GM19324 (cell line): ENCODE data around the gene KRTAP12-4.
"Not testable (repeated sequence)": the region's sequence is repeated elsewhere in the genome, so short reads cannot be mapped to it uniquely, and the experiment has no call there.

Experiments
- ATAC-seq: cut with Tn5 transposase; IDR thresholded peaks from one replicate; pipeline ENCODE4 v1.9.1; 2021; ENCODE audit warnings: mild to moderate bottlenecking, moderate library complexity; ENCODE audit not compliant: unreplicated experiment, low FRiP score

The KRTAP12-4 gene

DNA sequence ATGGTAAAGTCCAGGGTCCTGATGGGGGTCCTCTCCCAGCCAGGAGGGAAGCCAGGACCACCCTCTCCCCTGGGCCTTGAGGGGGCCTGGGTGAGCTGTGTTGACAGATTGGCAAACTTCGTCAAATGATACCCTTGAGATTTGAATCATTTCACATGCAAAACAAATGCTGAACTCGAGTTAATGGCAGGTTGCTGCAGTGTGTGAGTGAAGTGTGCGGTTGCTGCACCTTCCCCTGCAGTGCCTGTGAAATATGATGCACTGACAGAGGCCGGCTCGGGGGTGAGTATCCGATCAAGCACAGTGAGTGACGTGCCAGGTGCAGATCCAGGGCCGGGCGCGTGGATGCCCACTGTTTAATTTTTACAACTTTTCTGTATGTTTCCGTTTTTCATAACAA is 33.2 kb upstream of the KRTAP12-4 start:
- no peak for ATAC-seq

DNA sequence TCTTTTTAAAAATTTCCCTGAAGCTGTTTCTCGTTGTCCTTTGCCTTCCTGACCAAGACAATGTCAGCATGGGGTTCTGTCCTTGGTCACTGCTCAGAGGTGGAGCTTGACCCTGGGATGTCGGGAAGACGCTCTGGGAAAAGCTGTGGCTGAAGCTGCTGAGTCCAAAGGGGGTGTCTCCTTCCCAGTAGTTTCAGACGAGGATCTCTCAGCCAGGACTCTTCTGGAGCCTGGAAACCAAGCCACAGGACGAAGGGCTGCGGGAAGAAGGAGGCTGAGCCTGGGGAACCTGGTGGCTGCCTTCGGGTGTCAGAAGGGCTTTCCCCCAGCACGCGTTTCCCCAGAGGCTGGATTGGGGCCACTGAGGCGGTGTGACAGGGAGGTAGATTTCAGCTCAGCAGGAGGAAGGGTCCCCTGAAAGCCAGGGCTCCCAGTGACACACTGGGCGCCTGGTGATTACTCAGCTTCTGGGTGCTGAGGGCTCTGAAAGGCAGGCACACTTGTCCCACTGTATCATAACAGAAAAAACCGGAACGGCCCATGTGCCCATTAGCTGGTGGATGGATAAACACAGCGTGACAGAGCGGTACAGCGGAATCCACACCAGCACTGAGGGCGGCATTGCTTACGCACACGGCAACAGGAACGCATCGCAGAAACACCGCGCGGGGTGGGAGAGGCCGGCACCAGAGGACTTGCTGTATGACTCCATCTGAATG is 32.5 kb upstream of the KRTAP12-4 start:
- no peak for ATAC-seq

DNA sequence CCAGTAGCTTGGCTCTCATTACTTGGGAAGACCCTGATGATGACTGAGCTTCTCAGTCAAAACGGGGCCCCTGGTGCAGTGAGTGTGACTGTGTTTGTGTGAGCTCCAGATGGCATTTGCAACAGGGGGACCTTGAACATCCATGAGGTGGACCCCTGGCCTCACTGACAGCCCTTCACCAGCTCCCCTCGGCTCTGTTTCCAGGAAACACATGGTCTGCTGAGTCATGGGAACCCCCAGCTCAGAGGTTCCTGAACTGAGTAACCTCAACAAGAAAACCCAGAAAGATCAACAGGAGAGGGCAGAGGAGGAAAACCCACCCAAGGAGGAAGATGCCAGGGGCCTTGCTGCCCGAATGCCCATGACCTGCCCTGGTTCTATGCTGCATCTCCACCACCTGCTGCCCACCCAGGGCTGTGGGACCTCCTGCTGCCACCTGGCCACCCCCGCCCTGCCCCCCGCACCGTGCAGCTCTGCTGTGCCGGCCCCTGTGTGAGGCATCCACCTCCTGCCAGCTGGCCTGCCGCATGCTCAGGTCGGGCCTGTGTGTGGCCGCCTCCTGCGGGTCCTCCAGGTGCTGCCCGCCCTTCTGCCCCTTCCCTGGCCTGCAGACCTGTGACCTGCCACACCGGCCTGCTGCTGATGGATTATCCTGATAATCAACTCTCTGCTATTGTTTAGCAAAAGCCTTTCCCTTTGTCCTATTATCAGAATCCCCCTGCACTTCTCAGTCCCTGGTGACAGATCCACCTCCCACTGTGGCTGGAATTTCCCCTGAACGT is 31.7 kb upstream of the KRTAP12-4 start:
- no peak for ATAC-seq

DNA sequence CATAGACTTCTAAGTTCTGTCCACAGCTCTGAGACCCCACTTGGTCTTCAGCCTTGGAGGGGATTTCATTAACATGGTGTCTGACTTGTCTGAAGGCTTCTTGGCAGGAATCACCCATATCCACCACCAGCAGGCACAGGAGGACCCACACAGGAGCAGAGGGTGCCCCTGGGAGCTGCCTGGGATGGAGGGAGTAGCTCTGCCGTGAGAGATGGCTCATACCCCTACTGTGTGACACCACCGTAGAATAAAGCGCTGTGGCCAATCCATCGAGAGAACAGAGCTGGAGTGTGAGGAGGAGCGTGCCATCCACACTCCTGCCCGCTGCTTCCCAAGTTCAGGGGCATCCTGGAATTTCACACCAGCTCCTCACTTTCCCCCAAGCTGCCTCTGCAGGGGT is 30.6 kb upstream of the KRTAP12-4 start:
- not testable (repeated sequence) for ATAC-seq

DNA sequence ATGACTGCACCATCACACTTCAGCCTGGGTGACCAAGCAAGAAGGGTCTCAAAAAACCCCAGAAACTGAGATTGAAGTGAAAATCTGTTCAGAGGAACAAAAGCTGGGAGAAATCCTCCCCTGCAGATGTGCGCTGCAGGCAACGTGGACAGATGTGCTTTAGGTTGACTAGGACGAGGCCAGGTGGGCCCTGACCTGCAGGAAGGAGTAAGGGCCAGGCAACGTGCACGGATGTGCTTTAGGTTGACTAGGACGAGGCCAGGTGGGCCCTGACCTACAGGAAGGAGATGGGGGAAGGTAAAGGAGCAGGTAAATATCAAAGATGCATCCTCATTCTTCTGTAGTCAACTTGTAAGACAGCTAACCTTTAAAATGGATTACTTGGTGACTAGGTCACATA is 30.0 kb upstream of the KRTAP12-4 start:
- no peak for ATAC-seq

DNA sequence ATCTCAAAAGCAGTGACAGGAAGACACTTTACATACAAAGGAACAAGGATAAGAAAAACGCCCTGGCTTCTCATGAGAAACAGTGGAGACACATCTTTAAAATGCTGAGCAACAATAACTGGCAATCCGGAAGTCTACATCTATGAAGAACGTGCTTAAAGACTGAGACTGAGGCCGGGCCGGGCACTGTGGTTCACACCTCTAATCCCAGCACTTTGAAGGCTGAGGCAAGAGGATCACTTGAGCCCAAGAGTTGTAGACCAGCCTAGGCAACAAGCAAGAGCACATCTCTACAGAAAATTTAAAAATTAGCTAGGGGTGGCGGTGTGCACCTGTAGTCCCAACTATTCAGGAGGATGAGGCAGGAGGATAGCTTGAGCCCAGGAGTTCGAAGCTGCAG is 29.6 kb upstream of the KRTAP12-4 start:
- ATAC-seq, result no peak

DNA sequence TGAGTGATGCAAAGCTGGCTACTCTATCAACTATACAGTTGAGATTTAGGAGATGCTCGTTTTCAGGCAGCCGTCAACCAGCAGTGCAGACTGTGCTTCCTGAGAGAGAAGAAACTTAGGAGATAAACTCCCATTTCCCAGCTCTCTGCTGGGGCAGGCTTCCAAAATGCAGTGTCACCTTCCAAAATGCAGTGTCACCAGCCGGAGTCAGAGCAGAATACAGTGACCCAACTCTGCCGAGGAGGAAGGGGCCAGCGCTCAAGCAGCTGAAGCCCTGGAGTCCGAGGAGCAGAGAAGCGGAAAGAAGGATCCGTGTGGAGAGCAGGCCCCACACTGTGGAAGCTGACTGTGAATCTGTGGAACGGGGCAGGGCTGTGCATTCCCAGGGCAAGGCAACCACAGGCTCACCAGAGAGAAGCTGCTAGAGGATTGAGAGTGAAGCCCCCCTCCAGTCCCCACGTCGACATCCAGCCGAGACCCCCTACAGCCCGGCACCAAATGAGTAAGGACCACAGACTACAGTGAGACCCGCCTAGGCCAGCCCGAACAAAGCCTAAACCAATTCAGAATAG is 28.2 kb upstream of the KRTAP12-4 start:
- no peak for ATAC-seq

DNA sequence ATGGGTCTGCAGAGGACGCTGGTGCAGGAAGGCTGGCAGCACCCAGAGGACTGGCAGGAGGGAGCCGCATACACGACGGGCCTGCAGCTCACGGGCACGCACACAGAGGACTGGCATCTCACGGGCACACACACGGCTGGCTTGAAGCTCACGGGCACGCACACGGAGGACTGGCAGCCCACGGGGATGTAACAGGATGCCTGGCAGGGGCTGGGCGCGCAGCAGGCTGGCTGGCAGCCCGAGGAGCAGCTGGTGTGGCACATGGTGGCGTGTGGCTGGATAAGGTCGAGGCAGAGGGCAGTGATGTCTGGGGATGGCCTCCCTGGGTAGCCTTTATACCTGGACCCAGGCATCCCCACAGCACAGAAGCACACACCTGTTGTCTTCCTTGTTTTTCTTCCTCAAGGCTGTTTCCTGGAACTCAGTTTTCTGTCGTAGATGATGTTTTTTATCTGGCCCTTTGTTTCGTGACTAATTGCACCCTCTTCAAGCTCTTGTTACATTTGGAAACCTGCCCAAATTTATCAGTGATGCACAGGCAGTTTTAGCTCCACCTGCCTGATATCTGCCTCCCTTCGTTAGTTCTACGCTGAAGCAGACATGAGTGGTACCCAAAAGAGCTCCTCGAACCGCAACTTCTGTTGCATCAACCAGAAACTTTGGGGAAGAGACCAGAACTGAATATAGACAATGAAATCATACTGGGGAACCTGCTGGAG is 27.6 kb upstream of the KRTAP12-4 start, which contains the start of gene KRTAP12-1:
KRTAP12-1 (minus strand) TSS at position 303 of the 719 bp plus-strand sequence; CDS start at position 263, 40 bp downstream.
- ATAC-seq, result no peak

DNA sequence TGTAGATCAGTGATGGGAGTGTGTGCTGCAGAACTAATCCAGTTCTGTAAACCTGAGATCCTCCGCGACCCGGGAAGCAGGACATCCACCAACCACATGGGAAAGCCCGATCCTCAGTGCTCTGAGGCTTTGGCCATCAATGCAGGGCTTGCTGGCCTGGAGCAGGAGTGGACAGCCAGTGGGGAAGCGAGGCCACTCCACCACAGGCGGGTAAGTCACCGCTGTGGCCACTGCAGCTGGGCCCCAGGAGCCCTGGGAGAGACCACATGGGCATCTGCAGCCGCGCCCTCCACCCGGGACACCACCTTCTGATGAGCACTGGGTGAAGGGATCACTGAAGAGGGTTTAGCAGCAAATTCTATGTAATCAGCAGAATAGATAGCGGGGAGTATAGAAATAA is 26.7 kb upstream of the KRTAP12-4 start:
- ATAC-seq, result no peak

DNA sequence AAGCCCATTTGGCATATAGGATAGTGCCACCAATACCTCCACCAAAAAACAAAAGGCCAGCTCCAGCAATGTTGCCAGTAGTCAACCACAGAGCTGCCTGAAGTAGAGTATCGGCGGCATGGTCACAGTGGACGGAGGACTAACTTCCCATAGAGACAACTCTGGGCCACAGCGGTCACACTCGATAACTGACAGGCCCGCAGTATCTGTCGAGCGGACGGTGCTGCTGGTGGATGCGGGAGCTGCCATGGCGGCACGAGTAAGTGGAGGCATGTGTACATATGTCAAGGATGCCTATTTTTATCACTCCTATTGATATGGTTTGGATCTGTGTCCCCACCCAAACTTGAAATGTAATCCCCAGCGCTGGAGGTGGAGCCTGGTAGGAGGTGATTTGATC is 23.4 kb upstream of the KRTAP12-4 start:
- ATAC-seq, result no peak

DNA sequence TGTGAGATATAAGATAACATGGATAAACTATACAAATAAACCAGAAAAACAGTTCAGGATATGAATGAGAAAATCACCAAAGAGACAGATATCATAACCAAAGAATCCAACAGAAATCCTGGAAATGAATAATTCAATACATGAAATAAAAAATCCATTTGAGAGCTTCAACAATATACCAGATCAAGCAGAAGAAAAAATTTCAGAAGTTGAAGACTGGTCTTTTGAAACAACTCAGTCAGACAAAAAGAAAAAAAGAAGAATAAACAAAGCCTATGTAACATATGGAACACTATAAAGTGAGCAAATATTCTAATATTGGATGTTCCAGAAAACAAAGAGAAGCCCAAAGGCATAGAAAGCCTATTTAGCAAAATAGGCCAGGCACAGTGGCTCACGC is 17.5 kb upstream of the KRTAP12-4 start:
- ATAC-seq, result no peak

DNA sequence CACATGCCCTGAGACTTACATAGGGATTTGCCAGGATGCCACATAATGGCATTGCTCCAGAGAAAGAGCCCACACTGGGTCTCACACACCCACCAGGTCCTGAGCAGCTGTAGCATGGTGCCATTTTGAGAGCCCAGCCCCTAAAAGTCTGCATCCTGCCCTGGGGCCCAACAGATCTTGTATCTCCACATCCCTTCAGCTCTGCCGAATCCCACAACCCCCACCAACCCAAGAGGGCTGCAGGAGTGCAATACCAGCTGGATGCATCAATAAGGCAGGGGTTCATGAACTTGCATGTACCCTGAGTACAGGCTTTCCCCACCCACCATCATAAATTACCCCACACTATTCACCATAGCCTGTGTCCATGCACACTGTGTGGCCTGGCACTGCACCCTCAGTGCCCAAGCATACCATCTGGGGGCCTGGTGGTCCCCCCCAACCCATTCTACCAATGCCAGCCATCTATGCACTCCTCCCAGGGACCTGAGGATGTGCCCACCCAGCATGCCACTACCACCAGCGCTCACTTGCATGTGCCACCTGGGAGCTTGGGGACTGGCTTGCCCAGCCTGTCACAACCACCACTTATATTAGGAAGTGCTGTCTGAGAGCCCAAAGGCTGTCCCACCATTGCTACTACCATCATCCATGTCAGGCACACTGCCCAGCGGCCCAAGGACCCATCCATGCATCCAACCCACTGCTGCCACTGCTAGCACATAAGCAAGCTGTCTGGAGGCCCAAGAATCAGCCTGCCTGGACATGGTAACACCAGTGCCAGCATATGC is 16.4 kb upstream of the KRTAP12-4 start:
- no peak for ATAC-seq

DNA sequence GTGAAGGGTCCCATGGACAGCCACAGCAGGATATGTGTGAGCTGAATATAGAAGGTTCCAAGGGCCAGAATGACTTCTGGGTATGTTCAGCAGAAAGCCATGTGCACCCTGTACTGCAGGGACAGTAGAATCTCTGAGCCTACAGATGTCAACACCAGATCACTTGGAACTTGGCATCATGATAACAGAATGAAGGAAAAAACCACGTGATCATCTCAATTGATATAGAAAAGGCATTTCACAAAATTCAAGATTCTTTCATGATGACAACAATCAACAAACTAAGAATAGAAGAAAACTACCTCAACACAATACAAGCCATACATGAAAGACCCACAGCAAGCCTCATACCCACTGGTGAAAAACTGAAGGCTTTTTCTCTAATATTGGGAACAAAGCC is 13.2 kb upstream of the KRTAP12-4 start:
- no peak for ATAC-seq

DNA sequence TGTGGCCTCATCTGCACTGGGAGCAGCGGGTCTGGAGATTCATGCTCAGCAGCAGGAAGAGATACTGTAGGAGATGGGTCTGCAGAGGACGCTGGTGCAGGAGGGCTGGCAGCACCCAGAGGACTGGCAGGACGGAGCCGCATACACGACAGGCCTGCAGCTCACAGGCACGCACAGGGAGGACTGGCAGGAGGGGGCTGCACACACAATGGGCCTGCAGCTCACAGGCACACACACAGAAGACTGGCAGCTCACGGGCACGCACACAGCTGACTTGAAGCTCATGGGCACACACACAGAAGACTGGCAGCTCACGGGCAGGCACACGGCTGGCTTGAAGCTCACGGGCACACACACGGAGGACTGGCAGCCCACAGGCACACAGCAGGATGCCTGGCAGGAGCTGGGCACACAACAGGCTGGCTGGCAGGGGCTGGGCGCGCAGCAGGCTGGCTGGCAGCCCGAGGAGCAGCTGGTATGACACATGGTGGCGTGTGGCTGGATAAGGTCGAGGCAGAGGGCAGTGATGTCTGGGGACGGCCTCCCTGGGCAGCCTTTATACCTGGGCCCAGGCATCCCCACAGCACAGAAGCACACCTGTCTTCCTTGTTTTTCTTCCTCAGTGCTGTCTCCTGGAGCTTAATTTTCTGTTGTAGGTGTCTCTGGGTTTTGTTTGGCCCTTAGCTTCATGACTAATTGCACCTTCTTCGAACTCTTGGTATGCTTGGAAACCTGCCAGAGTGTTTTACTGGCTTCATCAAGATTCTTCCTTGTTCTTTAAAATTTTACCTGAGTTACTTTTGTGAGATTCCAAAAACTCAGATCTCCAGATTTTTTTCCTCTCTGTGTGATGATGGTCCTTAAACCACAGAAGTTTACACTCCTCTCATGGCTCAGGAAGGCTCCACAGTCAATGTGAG is 12.2 kb upstream of the KRTAP12-4 start, which contains the start of gene KRTAP12-2:
KRTAP12-2 (minus strand) TSS at position 527 of the 920 bp plus-strand sequence; CDS start at position 486, 41 bp downstream.
- ATAC-seq, result no peak

DNA sequence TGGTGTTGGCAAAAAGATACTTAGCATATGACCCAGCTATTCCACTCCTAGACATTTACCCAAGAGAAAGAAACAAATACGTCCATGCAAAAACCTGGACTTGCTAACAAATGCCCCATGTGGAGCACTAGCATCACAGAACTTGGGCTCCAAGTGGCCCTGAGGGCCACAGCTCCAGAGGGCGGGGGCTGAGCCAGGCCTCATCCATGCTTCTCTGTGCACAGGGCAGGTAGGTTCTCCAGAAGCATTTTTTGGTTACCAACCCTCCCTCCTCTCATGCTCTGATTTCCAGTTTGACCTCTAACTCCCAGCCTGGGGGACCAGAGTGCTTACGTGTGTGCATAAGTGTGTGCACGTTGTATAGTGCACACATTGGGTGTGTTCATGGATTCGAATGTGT is 10.2 kb upstream of the KRTAP12-4 start:
- no peak for ATAC-seq

DNA sequence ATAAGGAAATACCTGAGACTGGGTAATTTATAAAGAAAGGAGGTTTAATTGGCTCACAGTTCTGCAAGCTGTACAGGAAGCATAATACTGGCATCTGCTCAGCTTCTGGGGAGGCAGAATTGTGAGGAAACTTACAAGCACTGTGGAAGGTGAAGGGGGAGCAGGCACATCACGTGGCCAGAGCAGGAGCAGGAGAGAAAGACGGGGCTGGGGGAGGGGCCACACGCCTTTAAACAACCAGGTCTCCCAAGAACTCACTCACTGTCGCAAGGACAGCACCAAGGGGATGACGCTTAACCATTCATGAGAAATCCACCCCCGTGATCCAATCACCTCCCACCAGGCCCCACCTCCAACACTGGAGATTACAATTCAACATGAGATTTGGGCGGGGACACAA is 7.1 kb upstream of the KRTAP12-4 start:
- ATAC-seq, result not testable (repeated sequence)

DNA sequence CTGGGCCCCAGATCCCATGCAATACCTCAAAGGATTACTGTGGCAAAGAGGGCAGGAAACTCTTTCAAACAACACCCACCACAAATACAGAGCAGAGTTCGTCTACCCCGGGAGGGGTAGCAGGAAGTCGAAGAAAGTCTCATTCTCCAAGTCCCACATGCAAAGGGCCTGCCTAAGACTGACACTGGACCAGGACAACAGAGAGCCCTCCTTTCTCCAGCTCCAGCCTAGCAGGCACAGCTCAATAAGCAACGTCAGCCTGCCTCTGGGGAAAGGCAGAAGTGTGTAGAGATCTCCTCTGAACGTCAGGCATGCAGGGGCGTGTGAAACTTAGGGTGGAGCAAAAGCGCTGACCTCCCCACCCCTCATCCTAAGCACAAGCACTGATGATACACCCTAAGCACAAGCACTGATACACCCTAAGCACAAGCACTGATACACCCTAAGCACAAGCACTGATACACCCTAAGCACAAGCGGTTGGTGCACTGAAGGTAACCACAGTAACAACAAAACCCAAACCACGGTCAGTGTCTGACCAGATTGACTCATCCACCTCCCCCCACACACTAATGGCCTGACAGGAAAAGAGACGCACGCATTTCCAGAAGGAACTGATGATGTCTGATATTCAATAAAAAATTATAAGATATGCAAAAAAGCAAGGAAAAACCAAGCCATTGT is 4.6 kb upstream of the KRTAP12-4 start:
- no peak for ATAC-seq

DNA sequence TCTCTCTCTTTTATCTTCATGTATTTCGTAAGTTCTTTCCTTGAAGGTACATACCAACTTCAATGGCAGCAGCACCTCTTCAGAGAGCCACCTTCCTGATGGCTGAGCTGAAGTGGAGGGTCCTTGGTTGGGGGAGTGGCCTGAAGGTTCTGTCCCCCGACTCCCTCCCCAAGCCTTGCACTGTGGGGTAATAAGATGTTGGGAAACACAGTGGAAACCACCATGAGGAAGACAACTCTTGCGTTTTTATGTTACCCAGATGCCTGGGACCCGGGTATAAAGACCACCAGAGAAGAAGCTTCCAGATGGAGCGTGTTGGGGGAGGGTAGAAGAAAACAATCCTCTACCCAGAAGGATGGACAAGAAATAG is 4.1 kb upstream of the KRTAP12-4 start:
- no peak for ATAC-seq
